ENCODE measurements around the gene CEACAM4. TPM values are rescaled to one million over a fixed set of nuclear protein-coding genes. Genes with fewer than 3 reads are reported as not detected.

CEACAM4 gene
- total and polyA plus RNA-seq, 12 donors = 0.23 to 0.66 (median 0.45) TPM; not detected in 4

GRCh38 chr19:41627966-41628675, 1.2 kb upstream of the CEACAM4 start:
- no peak for TF ChIP-seq CTCF (IDR thresholded peaks at IDR 0.05)
- H3K36me3 ChIP-seq = no peaks in the 10 kb centered on the region
- H3K9me3 ChIP-seq = peaks cover 0 to 26% (median 15%) of the 10 kb centered on the region in 11 donors
- intact Hi-C loops (cut with DNase I) = no loop called here
- WGBS, 2 donors = 57 to 62% methylated on average over 8 of the region's 8 CpGs
- H3K27me3 ChIP-seq = peaks cover 0 to 32% (median 10%) of the 10 kb centered on the region in 7 donors
- H3K4me1 ChIP-seq = peaks cover 0 to 11% (median 0%) of the 10 kb centered on the region in 9 donors
- no peak overlapping the region for H3K4me3 ChIP-seq
- no peak overlapping the region for H3K27ac ChIP-seq
- DNase-seq (no peak), ATAC-seq (no peak)

GRCh38 chr19:41626278-41626677, 596 bp downstream of the CEACAM4 start:
- intact Hi-C loops (cut with DNase I) = no loop called here
- ATAC-seq = no peak
- no peaks in the 10 kb centered on the region for H3K36me3 ChIP-seq
- no peak for DNase-seq
- peaks cover 0 to 16% (median 13%) of the 10 kb centered on the region in 11 donors for H3K9me3 ChIP-seq
- H3K4me1 ChIP-seq = peaks cover 0 to 24% (median 0%) of the 10 kb centered on the region in 9 donors
- no peak for TF ChIP-seq CTCF (IDR thresholded peaks at IDR 0.05)
- peak overlapping the region in 3 of 10 donors; percentile 28 to 52 (median 33) for H3K4me3 ChIP-seq
- H3K27ac ChIP-seq = peak overlapping the region in 1 of 10 donors; percentile 89
- WGBS, 2 donors = 43 to 49% methylated on average over 3 of the region's 3 CpGs
- peaks cover 0 to 28% (median 10%) of the 10 kb centered on the region in 7 donors for H3K27me3 ChIP-seq

- TF ChIP-seq CTCF (IDR thresholded peaks at IDR 0.05) = no peak
- H3K9me3 ChIP-seq = peaks cover 0 to 2% (median 0%) of the 10 kb centered on the region in 11 donors
- intact Hi-C loops (cut with DNase I) = no loop called here
- DNase-seq = no peak
- no peaks in the 10 kb centered on the region for H3K36me3 ChIP-seq
- ATAC-seq = no peak
- H3K27ac ChIP-seq = peak overlapping the region in 1 of 10 donors; percentile 10
- peaks cover 0 to 36% (median 0%) of the 10 kb centered on the region in 9 donors for H3K4me1 ChIP-seq
- H3K4me3 ChIP-seq = peak overlapping the region in 1 of 10 donors; percentile 9
- H3K27me3 ChIP-seq = peaks cover 0 to 28% (median 10%) of the 10 kb centered on the region in 7 donors
- WGBS, 2 donors = 40 to 42% methylated on average over 4 of the region's 4 CpGs
Observed at GRCh38 chr19:41624937-41625336, 1.9 kb downstream of the CEACAM4 start.

- TF ChIP-seq CTCF (IDR thresholded peaks at IDR 0.05) = no peak
- H3K36me3 ChIP-seq = no peaks in the 10 kb centered on the region
- H3K27me3 ChIP-seq = peaks cover 0 to 27% (median 10%) of the 10 kb centered on the region in 7 donors
- DNase-seq (no peak), ATAC-seq (no peak)
- H3K27ac ChIP-seq = peak overlapping the region in 1 of 10 donors; percentile 10
- peak overlapping the region in 1 of 10 donors; percentile 9 for H3K4me3 ChIP-seq
- H3K9me3 ChIP-seq = no peaks in the 10 kb centered on the region
- H3K4me1 ChIP-seq = peaks cover 0 to 40% (median 0%) of the 10 kb centered on the region in 9 donors
- intact Hi-C loops (cut with DNase I) = no loop called here
- WGBS, 2 donors = 68 to 74% methylated on average over 7 of the region's 7 CpGs
Observed at GRCh38 chr19:41624515-41624914, 2.4 kb downstream of the CEACAM4 start.
